ENCODE results near the gene SATB2.

SATB2 gene

DNA sequence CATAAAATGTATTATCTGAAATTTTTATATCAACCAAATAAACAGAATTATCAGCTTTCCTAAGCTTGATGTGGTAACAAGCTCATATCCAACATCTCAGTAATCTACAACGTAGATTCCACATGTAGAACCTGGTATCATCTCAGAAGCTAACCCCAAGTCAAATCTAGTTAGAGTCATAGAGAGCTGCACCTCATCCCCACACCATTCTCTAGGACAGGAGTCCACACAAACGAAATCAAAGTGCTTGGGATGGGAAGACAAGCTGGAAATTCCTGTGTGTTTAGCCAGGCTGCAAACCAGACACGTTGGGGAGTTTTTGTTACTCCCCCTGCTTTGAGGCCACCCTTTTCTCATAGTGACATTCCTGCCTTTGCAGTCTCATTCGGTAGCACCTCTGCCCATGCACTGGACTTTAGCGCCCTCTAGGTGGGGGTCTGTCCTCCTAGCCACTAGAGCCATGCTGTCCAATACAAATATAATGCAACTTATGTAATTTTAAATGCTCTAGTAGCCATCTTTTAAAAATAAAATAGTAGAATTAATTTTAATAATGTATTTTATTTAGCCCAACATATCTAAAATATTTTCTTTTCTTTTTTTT is 28.1 kb upstream of the SATB2 start:
- no peak overlapping the region for H3K27ac ChIP-seq
- no peak for TF ChIP-seq ZFX (IDR thresholded peaks at IDR 0.05)
- TF ChIP-seq, protein P1, sequence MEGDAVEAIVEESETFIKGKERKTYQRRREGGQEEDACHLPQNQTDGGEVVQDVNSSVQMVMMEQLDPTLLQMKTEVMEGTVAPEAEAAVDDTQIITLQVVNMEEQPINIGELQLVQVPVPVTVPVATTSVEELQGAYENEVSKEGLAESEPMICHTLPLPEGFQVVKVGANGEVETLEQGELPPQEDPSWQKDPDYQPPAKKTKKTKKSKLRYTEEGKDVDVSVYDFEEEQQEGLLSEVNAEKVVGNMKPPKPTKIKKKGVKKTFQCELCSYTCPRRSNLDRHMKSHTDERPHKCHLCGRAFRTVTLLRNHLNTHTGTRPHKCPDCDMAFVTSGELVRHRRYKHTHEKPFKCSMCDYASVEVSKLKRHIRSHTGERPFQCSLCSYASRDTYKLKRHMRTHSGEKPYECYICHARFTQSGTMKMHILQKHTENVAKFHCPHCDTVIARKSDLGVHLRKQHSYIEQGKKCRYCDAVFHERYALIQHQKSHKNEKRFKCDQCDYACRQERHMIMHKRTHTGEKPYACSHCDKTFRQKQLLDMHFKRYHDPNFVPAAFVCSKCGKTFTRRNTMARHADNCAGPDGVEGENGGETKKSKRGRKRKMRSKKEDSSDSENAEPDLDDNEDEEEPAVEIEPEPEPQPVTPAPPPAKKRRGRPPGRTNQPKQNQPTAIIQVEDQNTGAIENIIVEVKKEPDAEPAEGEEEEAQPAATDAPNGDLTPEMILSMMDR (conservative IDR thresholded peaks at IDR 0.05), result peak; percentile 75

DNA sequence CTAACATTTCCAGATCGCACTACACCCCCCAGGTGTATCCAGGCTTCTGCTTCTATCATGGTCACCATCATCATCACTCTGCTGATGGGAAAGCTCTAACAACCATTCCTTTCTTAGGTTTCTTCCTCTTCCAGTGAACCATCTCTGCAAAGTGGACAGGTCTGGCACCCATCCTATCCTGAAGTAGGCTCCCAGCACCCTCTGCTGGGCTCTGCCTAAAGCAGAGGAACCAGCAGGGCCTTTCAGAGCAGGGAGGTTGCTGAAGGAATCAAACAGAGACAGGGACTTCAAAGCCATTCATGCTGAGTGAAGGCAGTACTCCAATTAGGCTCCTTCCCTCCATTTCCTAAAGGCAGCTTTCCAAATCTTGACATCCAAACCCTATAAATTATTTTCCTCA is 27.2 kb upstream of the SATB2 start:
- no peak for TF ChIP-seq ZFX (IDR thresholded peaks at IDR 0.05)
- TF ChIP-seq, protein P1 (conservative IDR thresholded peaks at IDR 0.05), result no peak
- H3K27ac ChIP-seq, result no peak overlapping the region

- H3K27ac ChIP-seq, result no peak overlapping the region
- no peak for TF ChIP-seq ZFX (IDR thresholded peaks at IDR 0.05)
- TF ChIP-seq, protein P1 (conservative IDR thresholded peaks at IDR 0.05), result no peak
These were observed 23.2 kb upstream of the SATB2 start for GRCh38 chr2:199480966-199481365.

DNA sequence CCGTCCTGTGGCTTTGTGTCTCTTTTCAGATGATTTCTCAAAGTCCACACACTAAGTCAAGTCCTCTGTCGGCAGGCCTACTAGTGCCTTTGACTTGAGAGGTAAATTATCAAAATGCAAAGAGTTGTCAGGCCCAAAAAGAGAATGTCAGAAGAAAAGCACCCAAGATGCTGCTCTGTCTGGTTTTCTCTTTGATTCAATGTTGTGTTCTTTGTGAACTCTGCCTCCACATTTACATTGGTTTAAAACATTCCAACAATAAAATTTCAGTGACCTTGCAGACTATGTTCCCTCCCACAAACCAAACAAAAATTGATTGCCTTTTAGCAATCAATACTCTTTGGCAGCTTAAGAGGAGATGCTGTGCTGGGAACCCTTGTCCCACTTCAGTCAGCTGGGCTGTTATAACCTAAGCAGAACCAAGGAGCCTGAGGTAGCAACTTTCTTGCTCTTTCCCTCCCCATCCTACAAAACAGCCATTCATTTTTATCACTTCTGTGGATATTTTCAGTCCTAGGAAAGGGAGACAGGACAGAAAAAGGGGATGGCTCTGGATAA is 19.6 kb upstream of the SATB2 start:
- no peak for TF ChIP-seq ZFX (IDR thresholded peaks at IDR 0.05)
- TF ChIP-seq, protein P1 (conservative IDR thresholded peaks at IDR 0.05), result no peak
- H3K27ac ChIP-seq, result no peak overlapping the region

DNA sequence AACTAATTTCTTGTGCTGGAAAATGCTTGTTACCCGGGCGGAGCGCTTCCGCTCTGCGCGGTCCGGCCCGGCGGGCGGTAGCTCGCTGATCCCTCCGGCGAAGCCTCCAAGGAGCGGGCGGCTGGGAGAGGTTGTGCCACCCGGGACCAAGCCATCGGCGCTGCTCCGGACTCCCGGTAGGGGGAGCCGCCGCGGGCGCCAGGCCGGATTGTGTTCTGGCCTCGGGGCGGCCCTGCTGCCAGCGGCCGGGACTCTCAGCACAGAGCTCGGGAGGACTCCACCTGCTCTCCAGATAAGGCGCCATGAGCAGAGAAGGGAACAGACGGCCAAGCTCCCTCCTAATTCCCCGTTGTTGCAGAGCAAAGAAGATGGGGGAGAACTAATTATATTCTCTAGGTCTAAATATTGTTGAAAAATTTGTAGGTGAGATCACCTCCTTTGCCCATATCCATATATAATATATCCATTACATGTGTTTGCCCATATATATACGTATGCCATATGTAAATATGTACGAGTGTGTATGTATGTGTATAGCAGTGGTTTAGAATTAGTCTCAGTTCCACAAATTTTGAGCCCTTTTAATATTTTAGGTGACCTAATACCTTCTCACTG is 13.8 kb upstream of the SATB2 start:
- TF ChIP-seq ZFX (IDR thresholded peaks at IDR 0.05), result no peak
- TF ChIP-seq, protein P1 (conservative IDR thresholded peaks at IDR 0.05), result peak; percentile 89
- no peak overlapping the region for H3K27ac ChIP-seq

- no peak overlapping the region for H3K27ac ChIP-seq
- no peak for TF ChIP-seq ZFX (IDR thresholded peaks at IDR 0.05)
- TF ChIP-seq, protein P1 (conservative IDR thresholded peaks at IDR 0.05), result no peak
These were observed 13.1 kb upstream of the SATB2 start for GRCh38 chr2:199470672-199471442.

- TF ChIP-seq, protein P1 (conservative IDR thresholded peaks at IDR 0.05), result no peak
- no peak for TF ChIP-seq ZFX (IDR thresholded peaks at IDR 0.05)
- no peak overlapping the region for H3K27ac ChIP-seq
These were observed 12.6 kb upstream of the SATB2 start for GRCh38 chr2:199470361-199470671.

Measured in C4-2B (cell line).